Upper lobe of left lung (tissue), 4 donors: ENCODE measurements around the gene RHBG.

ENCODE experiments used
- EP300 ChIP-seq, 4 donors: sonication (generic); formaldehyde crosslinking; IDR thresholded peaks; one replicate each; pipeline ENCODE4 v1.5.1; 2017; ENCODE audit warnings: antibody characterized with exemption in 4 of 4, control low read depth in 2 of 4
- POLR2AphosphoS5 ChIP-seq, 2 donors: sonication (generic); formaldehyde crosslinking; IDR thresholded peaks; one replicate each; pipeline ENCODE4 v1.5.1; 2017; ENCODE audit warnings: antibody characterized with exemption in 2 of 2
- TF ChIP-seq, protein P1 (sequence below), 6 experiments: fragments of 450-650 bp in 4 of 6; fragments of 200-600 bp in 2 of 6; sonication (generic) in 2 of 6; IDR thresholded peaks; one replicate each; pipeline ENCODE4 v1.5.1; 2016 to 2019; ENCODE audit warnings: antibody characterized with exemption in 6 of 6

DNA sequence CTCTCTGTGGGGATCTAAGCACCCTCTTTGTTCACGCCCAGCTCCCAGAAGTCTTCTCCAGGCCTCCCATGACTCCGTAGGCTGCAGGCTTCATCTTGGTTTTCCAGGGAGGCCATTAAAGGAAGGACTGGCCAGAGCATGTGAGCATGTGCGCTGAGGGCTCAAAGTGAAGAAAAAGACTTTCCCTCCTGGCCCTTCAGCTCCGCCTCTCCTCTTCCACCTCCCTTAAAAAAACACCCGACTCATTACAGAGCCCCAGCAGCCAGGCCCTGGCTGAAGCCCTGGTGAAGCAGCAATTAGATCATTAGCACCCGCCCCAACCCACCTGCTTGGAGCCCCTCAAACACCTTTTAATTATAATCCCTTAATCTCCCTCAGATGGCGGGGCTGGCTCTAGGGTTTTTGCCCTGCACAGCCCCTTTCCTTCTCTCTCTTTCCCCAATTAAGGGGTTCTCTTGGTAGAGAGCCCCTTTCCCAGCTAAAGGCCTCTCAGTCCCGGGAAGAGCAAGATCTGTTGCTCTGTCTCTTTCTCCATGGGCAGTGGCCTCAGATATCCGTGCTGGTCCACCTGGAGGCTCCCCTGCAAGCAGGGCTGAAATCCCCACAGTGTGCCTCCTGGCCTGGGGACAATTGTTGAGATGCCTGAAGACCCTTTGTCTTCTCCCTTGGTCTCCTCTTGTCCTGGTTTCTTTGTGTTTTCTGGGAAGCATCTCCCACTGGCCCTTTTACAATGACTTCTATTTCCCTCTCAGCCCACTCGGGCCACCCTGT, 30.5 kb downstream of the RHBG start:
- TF ChIP-seq, protein P1, sequence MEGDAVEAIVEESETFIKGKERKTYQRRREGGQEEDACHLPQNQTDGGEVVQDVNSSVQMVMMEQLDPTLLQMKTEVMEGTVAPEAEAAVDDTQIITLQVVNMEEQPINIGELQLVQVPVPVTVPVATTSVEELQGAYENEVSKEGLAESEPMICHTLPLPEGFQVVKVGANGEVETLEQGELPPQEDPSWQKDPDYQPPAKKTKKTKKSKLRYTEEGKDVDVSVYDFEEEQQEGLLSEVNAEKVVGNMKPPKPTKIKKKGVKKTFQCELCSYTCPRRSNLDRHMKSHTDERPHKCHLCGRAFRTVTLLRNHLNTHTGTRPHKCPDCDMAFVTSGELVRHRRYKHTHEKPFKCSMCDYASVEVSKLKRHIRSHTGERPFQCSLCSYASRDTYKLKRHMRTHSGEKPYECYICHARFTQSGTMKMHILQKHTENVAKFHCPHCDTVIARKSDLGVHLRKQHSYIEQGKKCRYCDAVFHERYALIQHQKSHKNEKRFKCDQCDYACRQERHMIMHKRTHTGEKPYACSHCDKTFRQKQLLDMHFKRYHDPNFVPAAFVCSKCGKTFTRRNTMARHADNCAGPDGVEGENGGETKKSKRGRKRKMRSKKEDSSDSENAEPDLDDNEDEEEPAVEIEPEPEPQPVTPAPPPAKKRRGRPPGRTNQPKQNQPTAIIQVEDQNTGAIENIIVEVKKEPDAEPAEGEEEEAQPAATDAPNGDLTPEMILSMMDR (IDR thresholded peaks at IDR 0.05): no peak
- no peak for TF ChIP-seq POLR2AphosphoS5 (IDR thresholded peaks at IDR 0.05)
- TF ChIP-seq EP300 (IDR thresholded peaks at IDR 0.05): no peak
